Ovary (tissue), 9 donors: Measurements from ENCODE around the gene WAS. TPM values are rescaled to one million over a fixed set of nuclear protein-coding genes. Genes with fewer than 3 reads are reported as not detected.
A peak's percentile ranks its signal among the peaks of the same experiment; 100 is the strongest.
"Not testable (repeated sequence)": the region's sequence is repeated elsewhere in the genome, so short reads cannot be mapped to it uniquely, and the experiment has no call there.

ENCODE experiments used
- DNase-seq, 5 donors: peaks; one replicate each; pipeline ENCODE4 v3.0.0-alpha.2; 2019 to 2020
- H3K27ac ChIP-seq, 2 donors: fragments of 200-600 bp; one replicate each; pipeline versions ENCODE4 v1.5.1 to v1.8.0; 2019 to 2022
- H3K27me3 ChIP-seq: fragments of 200-600 bp; one replicate; pipeline ENCODE4 v1.8.0; 2022
- H3K36me3 ChIP-seq: fragments of 200-600 bp; sonication (generic); one replicate; pipeline ENCODE4 v1.5.1; 2019
- H3K4me1 ChIP-seq: one replicate; pipeline ENCODE4 v1.8.1; 2013; ENCODE audit warnings: mild to moderate bottlenecking, moderate library complexity; ENCODE audit not compliant: insufficient read depth
- H3K4me3 ChIP-seq: fragments of 200-600 bp; sonication (generic); one replicate; pipeline ENCODE4 v1.5.1; 2017
- H3K9me3 ChIP-seq, 2 donors: fragments of 200-600 bp in 1 of 2; sonication (generic) in 1 of 2; one replicate each; pipeline versions ENCODE4 v1.5.1 to v1.8.1; 2013 to 2019; ENCODE audit warnings: mild to moderate bottlenecking in 1 of 2, moderate library complexity in 1 of 2
- CTCF ChIP-seq, 3 donors: fragments of 450-650 bp in 2 of 3; fragments of 200-600 bp in 1 of 3; IDR thresholded peaks; one replicate each; pipeline versions ENCODE4 v1.5.1 to v1.8.0; 2016 to 2022; ENCODE audit warnings: antibody characterized with exemption in 3 of 3, mild to moderate bottlenecking in 1 of 3
- EP300 ChIP-seq: sonication (generic); formaldehyde crosslinking; IDR thresholded peaks from one replicate; pipeline ENCODE4 v1.6.1; 2017; ENCODE audit warnings: antibody characterized with exemption
- POLR2A ChIP-seq: fragments of 450-650 bp; IDR thresholded peaks from one replicate; pipeline ENCODE4 v1.6.1; 2017; ENCODE audit warnings: antibody characterized with exemption, mild to moderate bottlenecking, moderate library complexity
- WGBS, 3 donors: extraction: QIAGEN DNeasy Blood & Tissue Kit in 1 of 3; methylation state at CpG; one replicate each; pipeline versions ENCODE4 v1.1.5 to v1.1.7; 2013 to 2017; 5-methylcytosine and 5-hydroxymethylcytosine counted together
- intact Hi-C, 4 donors: fragments of 100-400 bp; cut with DNase I; formaldehyde crosslinking; loops; one replicate each; pipeline versions ENCODE4 v1.11.0 to v1.15.1; 2022 to 2023
- polyA plus RNA-seq, 2 donors: library from polyadenylated mRNA; stranded (reverse); fragments of 200-250 nt in 1 of 2; fragments of 350-450 nt in 1 of 2; fragmentation: Illumina TruSeq in 1 of 2; extraction: RNeasy Lipid Tissue Mini Kit (QIAGEN cat#74804) in 1 of 2; gene quantifications; one replicate each; pipeline ENCODE4 v1.2.3, GENCODE V29; 2013 to 2014
- total RNA-seq, 7 donors: library from RNA; depleted of rRNA in 2 of 7; stranded (reverse); fragments of >200 nt in 2 of 7; fragmentation: NEBNext Ultra II Directional in 3 of 7; extraction: Animal tissue kit (Norgen Biotek cat#: 25700) in 3 of 7; gene quantifications; one replicate each; pipeline versions ENCODE4 v1.1.0 to v1.2.4, GENCODE V29; 2016 to 2023
- donor health status: DM: no; HTN: no; CAD: no; lungs with moderate emphysema.
- donor health status: DM: no; HTN: no; CAD: no.
- donor health status: Bipolar disorder and iron deficiency.
- donor health status: DM: yes; HTN: yes; CAD: no.
- donor health status: DM: no; HTN: no; CAD: no.
- donor health status: DM: yes; HTN: yes; CAD: no.

WAS gene
- total and polyA plus RNA-seq, 9 donors, result 0.95 to 7.7 (median 3.1) TPM

- H3K4me1 ChIP-seq, result no peaks in the 10 kb centered on the region
- DNase-seq, result peak; percentile 30 to 54 (median 41)
- intact Hi-C loops, result no loop called here
- 23 to 33% (median 31%) methylated on average over 6 of the region's 6 CpGs for WGBS, 3 donors
- TF ChIP-seq EP300 (no peak), CTCF (IDR thresholded peaks at IDR 0.05) (peak in 1 of 3 donors; percentile 13)
- H3K4me3 ChIP-seq, result no peak overlapping the region
- no peaks in the 10 kb centered on the region for H3K27me3 ChIP-seq
- no peak overlapping the region for H3K27ac ChIP-seq
- no peaks in the 10 kb centered on the region for H3K36me3 ChIP-seq
- no peaks in the 10 kb centered on the region for H3K9me3 ChIP-seq
Observed at GRCh38 chrX:48648336-48648751, 35.3 kb upstream of the WAS start.

GRCh38 chrX:48649102-48649501 is 34.5 kb upstream of the WAS start:
- Histone ChIP-seq H3K9me3 (no peaks in the 10 kb centered on the region), H3K27ac (no peak overlapping the region), H3K27me3 (no peaks in the 10 kb centered on the region), H3K4me1 (no peaks in the 10 kb centered on the region), H3K4me3 (no peak overlapping the region), H3K36me3 (no peaks in the 10 kb centered on the region)
- no peak for DNase-seq
- TF ChIP-seq EP300 (no peak), CTCF (IDR thresholded peaks at IDR 0.05) (no peak), POLR2A (no peak)
- intact Hi-C loops, result no loop called here
- 63 to 74% (median 68%) methylated on average over 3 of the region's 3 CpGs for WGBS, 3 donors

GRCh38 chrX:48652055-48652579 is 31.5 kb upstream of the WAS start:
- H3K27me3 ChIP-seq, H3K4me1 ChIP-seq, intact Hi-C loops, H3K4me3 ChIP-seq, H3K9me3 ChIP-seq, H3K27ac ChIP-seq, H3K36me3 ChIP-seq, DNase-seq: not testable (repeated sequence)
- 63 to 74% (median 64%) methylated on average over 5 of the region's 5 CpGs for WGBS, 3 donors

GRCh38 chrX:48654746-48655145 is 28.9 kb upstream of the WAS start:
- H3K9me3 ChIP-seq, intact Hi-C loops, H3K27ac ChIP-seq, H3K4me3 ChIP-seq, H3K4me1 ChIP-seq, H3K36me3 ChIP-seq, DNase-seq, H3K27me3 ChIP-seq: not testable (repeated sequence)
- WGBS, 3 donors, result 48 to 62% (median 57%) methylated on average over 19 of the region's 19 CpGs

GRCh38 chrX:48659686-48660085 is 23.9 kb upstream of the WAS start:
- H3K27ac ChIP-seq, intact Hi-C loops, H3K27me3 ChIP-seq, H3K36me3 ChIP-seq, H3K9me3 ChIP-seq, H3K4me3 ChIP-seq, DNase-seq, H3K4me1 ChIP-seq: not testable (repeated sequence)
- 90 to 95% (median 92%) methylated on average over 26 to 34 of the region's 34 CpGs for WGBS, 3 donors

- Histone ChIP-seq H3K36me3 (no peaks in the 10 kb centered on the region), H3K9me3 (no peaks in the 10 kb centered on the region), H3K4me3 (no peak overlapping the region), H3K4me1 (no peaks in the 10 kb centered on the region), H3K27ac (no peak overlapping the region), H3K27me3 (no peaks in the 10 kb centered on the region)
- intact Hi-C loops, result no loop called here
- 63 to 75% (median 74%) methylated on average over 1 of the region's 1 CpG for WGBS, 3 donors
- TF ChIP-seq CTCF (IDR thresholded peaks at IDR 0.05) (no peak), EP300 (no peak), POLR2A (no peak)
- no peak for DNase-seq
Observed at GRCh38 chrX:48663241-48663640, 20.4 kb upstream of the WAS start.
